NCI-H526 (cell line): ENCODE data around the gene SLC1A2.

Experiments used
- DNase-seq, 2 experiments: peaks; one replicate each; lab custom pipeline; 2025; lab: John Stamatoyannopoulos, UW

Gene SLC1A2

DNA sequence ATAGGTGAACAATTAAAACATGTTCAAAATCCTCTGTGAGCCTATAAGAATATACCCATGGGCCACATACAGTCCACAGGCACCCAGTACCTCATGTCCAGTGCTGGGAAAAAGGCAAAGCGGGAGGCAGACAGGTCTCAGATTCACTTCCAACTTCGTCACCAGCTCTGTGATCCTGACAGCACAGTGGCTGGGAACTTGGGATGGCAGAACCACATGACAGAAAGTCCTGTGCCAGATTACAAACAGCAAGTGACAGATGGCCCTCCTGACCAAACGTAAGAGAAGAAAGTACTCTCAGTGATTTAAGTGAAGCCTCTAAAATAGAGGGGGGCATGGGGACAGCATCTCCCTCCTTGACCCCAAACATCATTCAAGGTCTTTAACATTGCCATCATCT, 5.8 kb downstream of the SLC1A2 start:
- DNase-seq: no peak

DNA sequence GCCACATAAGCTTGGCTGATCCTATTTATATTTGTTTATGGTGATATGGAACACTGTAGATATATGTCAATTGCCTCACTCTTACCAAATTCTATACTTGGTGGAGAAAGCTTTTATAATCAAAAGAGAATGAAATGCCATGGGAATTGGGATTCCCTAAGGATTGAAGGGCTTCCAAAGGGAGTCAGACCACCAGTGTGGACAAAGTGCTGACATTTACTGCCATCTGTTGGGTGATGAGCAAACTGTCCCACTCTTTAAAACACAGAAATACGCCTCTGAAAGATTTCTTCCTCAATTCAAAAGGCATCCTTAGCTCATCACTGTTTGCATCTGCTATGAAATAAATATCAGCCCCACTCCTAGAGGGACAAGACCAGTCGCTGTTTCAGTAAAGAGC, 7.1 kb downstream of the SLC1A2 start:
- peak in 1 of 2 experiments; percentile 59 for DNase-seq

DNA sequence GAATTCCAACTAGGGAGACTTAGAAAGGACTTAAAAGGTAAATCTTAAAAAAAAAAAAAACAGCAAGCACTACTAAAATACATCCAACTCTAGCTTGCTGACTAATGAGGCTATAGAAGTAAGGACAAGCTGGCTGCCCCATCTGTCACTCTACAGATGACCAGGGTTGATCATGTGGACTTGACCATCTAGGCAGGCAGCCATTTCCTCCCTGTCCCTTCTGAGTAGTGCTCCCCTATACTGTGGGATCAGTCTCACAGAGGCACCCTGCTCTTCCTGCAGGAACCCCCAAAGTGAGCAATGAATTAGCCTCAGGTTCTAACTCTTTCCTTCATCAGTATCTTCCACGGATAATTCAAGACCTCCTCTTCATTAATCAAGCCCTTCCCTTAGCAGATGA, 12.3 kb downstream of the SLC1A2 start:
- DNase-seq: no peak

DNA sequence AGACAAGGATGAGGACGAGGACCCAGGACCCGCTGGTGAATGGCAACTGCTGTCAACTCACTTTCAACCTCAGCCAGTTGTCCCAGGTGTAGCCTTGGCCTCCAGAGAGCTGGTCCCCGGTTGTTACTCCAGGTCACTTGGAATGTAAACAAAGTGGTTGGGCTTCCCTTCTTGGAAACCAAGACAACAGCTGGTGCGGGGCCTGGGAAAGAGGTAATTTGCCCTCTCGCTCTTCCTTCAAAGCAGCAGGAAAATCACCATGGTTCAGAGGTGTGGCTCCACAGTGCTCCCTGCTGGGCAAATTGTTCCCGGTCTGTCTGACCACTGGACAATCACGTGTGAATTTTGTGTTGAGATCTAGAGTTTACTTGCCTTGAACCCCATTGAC, 15.0 kb downstream of the SLC1A2 start:
- peak in 1 of 2 experiments; percentile 49 for DNase-seq

DNA sequence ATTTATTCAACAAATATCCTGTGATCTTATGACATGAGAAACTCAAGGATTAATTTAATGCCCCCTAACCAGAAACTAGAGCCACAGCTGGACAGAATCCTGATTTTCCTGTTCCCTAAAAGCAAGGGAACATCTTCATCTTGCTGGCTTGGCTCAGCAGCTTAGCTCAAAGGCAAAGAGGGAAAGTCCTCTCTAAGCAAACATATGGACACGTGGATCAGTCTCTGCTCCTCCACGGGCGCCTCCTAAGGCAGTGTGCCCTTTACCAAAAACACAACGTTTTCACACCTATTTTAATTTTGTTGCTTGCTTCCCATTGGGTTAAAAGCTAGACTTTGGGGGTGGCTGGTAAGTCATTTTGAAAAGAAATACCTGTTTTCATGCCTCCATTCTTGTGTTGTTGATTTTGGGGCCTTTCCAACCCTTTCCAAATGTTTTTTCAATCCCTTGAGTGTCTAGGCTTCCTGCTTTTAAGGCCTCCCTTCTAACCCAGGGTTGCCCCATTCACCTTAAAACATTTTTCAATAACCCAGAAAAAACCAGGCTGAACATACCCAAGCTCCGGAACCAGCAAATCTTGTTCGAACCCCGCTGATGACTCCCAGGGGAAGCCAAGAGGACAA, 15.5 kb downstream of the SLC1A2 start:
- DNase-seq: no peak

DNA sequence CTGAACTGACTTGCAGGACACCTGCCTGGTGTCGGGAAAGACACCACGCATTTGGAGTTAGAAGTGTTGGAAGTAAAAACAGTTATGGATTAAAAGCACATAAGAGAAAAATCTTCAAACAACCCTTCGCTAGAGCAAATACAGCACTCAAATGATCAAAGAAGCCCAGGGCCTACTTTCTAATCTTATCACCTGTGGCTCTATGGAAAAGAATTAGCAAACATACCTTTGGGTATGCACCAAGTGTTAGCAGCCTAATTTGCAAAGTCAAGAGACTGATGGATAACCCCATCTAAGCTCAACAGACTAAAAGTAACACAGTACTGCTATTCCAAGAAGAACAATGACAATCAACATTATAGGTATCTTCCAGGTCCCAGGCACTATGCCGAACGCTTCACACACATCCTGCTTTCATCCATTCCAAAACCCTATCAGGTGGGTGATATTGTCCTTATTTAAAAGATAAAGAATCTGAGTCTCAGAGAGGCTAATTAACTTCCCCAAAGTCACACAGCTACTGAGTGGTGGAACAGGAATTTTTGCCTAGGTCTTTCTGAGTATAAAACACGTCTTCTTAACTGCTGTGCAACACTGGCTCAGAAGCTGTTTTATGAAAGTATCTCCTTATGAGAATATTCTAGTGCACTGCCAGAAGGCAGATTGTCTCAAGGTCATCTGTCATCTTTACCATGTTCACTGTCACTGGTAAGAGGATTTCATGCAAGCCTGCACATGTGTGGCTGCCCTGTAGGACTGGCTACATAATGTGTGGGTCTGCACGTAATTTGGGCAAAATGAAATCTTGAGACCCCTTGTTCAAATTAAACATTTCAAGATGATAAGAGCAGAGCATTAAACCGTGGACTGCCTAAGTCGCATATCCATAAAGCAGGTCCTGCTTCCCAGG, 16.4 kb downstream of the SLC1A2 start:
- no peak for DNase-seq

DNA sequence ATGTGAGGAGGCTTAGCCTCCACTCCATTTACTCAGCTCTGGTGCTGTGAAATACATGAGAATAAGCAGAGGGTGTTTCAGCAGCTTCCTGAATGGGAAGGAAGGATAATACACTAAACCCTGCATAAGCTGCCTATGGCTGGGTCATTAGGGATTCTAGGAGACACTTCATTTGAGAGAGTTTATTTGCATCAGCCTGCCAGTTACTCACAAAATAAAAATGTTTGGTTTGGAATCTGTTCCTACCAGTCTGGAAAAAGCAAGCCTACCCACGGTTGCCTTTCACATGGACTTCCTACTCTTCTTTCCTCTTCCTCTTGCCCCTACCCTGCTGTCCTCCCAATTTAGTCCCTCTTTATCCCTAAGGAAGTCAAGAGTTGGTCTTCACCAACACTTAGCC, 20.5 kb downstream of the SLC1A2 start:
- no peak for DNase-seq

DNA sequence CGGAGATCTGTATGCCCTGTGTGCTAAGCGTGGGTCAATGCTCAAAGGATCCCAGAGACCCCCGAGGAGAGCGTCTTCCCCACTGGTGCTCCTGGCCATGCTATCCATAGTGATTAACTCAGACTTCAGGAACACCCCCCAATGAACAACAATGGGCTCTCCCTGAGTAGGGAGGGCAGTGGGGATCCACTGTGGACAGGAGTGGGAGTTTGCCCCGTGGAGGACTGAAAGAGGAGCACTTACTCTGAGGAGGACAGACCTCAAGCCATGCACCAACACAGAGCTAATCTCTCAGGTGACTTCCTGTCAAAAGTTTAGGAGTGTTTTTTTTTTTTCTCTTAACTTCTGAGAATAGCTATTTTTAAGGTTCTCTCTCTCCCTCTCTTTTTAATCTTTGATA, 24.4 kb downstream of the SLC1A2 start:
- no peak for DNase-seq

DNA sequence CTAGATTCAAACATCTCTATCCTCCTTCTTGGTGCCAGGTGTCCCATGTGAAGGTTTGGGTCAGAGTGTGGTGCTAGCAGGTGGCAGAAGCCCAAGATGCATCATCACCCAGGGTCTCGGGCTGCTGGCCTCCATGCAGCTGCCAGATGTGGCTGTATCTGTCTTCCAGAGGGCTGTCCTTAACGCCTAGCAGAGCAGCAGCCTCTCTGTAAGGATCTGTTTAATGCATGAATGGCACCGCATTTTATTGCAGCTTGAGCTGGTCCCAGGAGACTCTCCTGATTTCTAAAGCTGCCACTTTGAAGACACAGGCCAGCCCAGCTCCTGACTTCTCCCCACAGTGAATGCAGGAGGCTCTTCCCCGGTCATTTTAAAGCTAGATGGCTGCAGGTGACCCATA, 26.3 kb downstream of the SLC1A2 start:
- DNase-seq: peak in 1 of 2 experiments; percentile 60

DNA sequence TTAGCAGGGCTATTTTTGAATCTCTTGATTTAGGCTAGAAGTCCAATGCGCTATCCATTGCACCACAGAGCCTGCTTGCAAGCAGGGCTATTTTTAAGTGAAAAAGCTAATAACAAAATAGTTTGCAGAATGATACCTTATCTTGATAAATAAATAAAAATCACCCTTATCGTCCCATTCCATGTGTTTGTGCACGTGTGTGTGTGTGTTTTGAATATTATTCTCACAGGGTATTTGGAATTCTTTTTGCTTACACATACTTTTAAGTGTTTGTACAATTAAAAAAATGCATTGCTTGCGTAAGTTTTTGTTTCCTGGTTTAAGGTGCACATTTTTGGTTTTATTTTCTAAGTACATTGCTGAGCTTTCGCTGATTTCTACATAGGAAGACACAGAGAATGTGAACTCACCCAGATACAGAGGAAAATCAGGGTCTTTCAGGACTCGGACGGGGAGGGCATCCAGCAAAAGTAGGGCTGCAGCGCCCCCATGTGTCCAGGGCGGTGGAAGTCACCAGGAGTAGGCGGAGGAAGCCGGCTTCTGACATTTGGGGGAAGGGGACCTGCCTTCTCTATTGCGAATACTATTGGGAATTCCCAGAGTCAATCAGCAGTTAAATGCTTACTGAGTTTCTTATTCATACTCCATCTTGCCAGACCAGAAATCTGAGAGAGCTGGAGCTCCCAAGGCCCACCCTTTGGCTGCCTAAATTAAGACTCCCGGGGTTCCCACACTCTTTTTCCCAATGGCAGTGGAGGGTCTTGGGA, 27.3 kb downstream of the SLC1A2 start:
- DNase-seq: peak; percentile 68 to 91

DNA sequence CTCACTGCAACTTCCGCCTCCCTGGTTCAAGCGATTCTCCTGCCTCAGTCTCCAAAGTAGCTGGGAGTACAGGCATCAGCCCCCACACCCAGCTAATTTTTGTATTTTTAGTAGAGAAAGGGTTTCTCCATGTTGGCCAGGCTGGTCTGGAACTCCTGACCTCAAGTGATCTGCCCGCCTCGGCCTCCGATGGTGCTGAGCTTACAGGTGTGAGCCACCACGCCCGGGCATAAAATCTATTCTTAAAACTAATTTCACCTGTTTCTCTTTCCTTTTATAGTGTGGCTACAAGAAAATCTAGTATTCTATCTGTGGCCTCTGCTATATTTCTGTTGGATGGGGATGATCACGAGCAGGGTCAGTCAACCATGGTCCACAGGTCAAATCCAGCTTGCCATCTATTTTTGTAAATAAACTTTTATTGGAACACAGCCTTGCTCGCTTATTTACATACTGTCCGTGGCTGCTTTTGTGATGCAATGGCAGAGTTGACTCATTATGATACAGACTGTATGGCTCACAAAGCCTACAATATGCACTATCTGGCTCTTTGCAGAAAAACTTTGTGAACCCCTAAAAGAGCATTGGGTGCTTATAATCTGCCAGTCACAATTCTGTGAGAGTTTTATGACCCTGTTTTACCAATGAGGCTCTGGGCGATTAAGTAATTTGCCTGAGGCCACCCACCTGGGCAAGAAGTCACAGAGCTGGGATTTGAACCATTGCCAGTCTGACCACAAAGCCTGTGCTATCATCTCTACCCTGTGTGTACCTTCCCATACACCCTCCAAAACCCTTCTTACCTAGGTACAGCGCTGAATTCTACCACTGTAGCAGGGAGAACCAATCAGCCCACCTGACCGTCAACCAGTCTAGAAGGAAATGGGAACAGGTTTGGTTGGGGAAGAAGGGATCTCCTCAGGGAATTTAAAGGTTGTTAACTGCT, 28.3 kb downstream of the SLC1A2 start:
- DNase-seq: peak; percentile 49 to 72

DNA sequence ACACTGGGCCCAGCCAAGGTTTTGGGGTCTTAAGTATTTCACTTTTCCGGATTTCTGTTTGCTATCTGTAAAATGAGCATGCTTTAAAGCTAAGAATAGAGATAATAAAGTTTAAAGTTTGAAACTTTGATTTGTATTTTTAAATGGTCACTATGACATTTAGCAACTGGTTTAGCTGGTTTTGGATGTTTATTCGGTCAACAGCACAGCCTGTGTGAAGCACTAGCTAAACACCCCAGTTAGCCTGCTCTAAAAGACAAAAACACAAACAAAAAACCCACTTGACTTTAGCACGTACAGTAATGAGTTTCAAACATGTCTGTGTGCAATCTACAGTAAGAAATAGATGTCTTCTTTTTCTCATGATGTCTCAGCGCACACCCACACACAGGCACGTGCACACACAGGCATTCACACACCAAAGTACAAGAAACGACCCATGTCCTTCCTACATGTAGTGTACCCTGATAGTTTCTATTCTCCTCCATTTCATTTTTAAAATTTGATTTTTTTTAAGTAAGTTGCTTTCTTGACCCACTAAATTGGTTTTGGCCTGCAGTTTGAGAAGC, 29.4 kb downstream of the SLC1A2 start:
- no peak for DNase-seq

DNA sequence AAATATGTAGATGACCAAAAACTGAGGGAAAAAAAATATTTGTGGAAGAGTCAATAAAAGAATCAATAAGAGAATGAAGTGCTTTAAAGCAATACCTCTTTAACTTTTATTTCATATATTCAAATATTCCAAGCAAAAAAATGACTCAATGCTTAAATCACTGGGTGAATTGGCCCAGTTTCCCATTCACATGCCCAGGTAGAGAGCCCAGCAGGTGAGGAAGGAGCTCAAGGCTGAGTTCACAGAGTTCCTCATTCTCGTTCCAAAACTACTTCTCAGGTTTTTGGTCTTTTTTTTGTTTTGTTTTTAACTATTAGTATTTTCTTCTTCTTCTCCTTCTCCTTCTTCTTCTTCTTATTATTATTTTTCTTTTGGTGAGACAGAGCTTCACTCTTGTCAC, 30.2 kb downstream of the SLC1A2 start:
- no peak for DNase-seq

DNA sequence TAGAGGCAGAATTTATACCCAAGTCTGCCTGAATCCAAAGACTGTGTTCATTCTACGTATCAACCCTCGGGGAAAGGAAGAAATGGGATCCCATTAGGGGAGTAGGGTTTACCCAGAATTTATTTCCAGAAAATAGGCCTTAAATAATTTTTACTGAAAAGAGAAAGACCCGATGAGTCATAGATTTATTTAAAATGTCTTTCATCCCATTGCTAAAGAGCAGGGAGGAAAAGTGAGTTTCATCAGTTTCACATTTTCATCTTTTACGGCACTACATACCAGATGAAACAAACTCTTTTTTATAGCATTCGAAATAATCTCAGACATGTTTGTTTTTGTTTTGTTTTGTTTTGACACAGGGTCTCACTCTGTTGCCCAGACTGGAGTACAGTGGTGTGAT, 31.3 kb downstream of the SLC1A2 start:
- no peak for DNase-seq

DNA sequence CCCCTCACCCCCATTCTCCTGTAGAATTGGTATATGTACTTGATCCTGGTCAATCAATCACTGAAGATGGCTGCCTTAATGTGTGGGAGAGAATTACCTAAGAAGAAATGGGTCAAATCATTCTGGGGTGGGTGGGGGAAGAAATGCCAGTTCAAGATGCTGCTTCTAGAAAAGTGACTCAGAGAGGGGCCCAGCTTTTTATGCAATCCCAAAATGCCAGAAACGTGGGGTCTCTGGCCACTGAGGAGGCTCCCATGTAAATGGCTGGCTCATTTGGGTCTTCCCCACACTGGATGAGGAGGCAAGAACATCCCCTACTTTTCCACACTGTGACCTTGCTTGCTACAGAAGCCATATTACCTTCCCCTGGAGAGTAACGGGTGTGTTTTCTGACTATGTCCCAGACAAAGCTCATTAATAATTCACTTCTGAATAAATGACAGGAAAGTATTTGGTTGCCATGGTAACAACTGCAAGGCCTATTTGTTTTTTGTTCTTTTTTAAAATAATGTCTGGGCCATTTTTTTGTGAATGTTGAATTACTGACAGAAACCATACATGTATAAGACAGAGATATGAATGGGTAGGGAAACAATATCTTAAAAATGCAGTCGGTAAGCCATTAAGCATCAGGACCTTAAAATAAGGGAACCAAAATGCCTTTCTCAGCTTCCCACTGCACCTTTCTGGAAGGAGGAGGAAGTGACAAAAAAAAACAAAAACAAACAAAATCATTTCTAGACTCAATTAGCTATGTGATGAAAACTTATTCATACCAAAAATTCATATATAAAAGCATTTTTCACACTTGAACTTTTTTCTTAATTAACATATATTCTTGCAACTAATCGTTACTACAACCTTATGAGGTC, 32.0 kb downstream of the SLC1A2 start:
- DNase-seq: no peak

DNA sequence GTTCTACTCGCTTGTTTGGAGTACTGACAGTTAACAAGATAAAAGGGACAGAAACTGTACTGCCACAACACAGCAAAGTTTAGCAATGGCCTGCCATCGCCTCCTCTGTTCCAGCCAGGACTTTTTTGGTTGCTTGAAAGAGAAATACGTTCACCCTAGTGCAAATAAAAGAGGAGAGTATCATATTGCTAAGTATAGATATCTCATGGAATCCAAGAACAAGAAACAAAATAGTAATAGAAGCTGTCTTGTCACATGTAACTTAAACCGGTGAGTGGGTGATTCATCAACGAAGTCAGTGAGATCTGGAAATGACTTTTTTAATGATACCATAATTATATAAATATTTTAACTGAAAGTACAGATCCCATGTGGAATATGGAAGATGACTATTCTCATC, 35.4 kb downstream of the SLC1A2 start:
- DNase-seq: no peak

DNA sequence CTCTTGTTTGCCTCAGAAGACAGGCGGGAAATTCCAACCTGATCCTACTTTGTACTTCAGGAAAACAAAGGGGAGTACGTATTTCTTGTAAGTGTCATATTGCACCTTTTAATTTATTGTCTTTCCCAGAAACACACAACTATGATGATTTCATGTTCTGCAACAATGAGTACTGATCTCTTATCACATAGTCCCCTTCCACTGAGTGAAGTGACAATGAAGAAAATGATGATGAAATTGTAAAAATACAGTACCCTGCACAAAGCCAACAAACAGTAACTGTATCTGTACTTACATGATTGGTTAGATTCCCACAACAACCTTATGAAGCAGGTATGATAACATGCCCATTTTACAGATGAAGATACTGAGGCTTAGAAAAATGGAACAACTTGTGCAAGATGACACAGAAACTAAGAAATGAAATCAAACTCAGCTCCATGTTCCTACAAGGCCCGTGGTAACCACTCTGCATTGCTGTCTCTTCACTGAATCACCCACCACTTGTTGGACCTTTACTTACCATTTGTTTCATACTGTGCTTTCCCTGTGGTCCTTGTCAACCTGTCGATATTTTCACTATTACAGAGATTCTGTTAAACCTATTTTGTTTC, 37.5 kb downstream of the SLC1A2 start:
- DNase-seq: no peak

DNA sequence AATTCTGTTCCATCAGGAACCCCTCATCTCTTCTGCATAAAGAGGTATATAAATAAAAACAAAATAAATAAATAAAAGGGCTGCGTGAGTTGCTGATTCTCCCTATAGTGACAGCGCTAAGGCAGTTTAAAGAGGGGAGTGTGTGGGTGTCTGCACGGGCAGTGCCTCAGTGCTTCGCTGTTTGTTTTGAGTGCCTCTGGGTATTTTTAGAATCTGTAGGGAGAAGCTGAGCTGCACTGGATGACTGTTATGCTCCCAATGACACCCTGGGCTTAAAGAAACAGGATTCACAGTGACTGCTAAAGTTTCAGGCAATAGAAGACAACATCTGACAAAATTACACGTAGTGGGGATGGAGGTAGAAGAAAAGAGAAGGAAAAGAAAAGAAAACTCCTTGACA, 38.8 kb downstream of the SLC1A2 start:
- DNase-seq: no peak

DNA sequence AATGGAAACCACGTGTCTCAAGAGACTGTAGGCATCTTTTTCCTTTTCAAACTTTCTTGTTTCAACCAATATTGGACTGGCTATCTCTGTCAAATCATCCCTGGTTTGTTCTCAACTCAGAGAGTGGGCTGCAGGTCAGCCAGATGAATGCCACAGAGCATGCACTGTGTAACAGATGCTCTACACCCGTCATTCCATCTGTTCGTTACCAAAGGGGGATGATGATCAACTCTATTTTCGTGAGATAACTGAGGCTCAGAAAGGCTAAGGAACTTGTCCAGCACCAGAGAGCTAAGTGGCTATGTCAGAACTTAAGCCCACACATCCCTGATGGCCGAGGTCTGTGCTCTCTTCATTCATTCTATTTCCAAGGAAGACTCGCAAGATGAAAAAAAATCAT, 42.1 kb downstream of the SLC1A2 start:
- no peak for DNase-seq

DNA sequence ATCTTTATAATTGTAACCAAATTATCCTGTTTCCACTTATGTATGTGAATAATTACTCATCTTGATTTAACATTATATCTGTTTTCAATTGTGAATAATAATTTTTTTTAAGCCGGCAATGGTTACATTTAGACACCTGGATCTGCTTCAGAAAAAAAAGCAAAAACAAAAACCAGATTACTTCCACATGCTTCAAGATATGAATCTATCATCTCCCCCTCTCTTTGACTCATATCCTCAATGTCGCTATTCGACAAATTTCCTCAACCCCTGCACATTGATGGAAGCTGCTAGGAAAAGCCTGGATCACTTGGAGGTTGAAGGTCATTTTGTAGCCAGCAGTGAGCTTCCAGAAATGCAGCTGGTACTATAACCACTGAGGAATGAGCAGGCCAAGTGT, 42.7 kb downstream of the SLC1A2 start:
- no peak for DNase-seq
